ENCODE measurements around the gene P2RY6. TPM values are rescaled to one million over a fixed set of nuclear protein-coding genes. Genes with fewer than 3 reads are reported as not detected.

The P2RY6 gene
- total and polyA plus RNA-seq, 2 experiments from 2014 or later: 0.76 to 0.99 TPM

DNA sequence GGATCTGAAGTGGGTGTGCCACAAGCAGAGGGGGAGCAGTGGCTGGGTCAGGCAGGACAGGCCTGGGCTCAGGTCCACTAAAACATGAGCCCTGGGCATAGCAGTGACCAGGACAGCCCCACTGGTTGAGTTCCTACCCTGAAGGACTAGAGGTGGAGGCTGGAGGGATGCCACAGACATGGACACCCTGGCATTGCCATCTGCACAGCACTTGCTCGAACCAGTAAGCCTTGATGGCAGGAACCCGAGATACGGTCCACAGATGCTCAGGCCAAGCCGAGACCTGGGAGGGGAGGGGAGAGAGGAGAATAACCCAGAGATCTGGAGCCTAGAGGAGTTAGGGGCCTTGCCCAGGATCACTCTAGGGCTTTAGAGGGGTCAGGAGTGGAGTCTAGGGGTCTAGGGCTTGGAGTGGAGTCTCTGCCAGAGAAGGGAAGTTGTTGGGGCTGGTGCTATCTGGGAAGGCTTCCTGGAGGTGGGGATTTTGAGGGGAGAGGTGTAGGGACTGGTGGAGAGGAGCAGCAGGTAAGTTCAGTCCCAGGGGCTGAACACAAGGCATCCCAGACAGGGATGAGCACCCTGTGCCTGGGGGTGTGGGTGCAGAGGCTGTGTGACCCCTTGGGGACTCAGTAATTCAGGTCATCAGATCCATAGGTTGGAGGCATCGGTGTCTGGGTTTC, 73.5 kb downstream of the P2RY6 start:
- Histone ChIP-seq H4K20me1 (ENCODE audit: insufficient read depth) (peaks cover 9% of the 10 kb centered on the region), H3K4me3 (no peak overlapping the region), H2AFZ (no peak overlapping the region), H3K36me3 (ENCODE audit: low read depth) (no peaks in the 10 kb centered on the region; the same call in 1 of the 2 replicates), H3K4me1 (ENCODE audit: insufficient read depth) (no peaks in the 10 kb centered on the region), H3K9me3 (ENCODE audit: low read depth) (no peaks in the 10 kb centered on the region), H3K79me2 (ENCODE audit: insufficient read depth) (peaks cover 78% of the 10 kb centered on the region), H3K9ac (no peak overlapping the region), H3K4me2 (ENCODE audit: unreplicated experiment) (no peak overlapping the region), H3K27me3 (replicated peaks; ENCODE audit: insufficient read depth) (no peaks in the 10 kb centered on the region), H3K9me2 (ENCODE audit: insufficient read depth) (no peaks in the 10 kb centered on the region), H3K27ac (no peak overlapping the region), H3F3A (ENCODE audit: insufficient read depth) (peaks cover 4% of the 10 kb centered on the region; the same call in 1 of the 2 replicates)
- 89 to 90% methylated on average over 5 of the region's 5 CpGs for WGBS, 2 experiments (ENCODE audit: low coverage in 1 of 2, low lambda C conversion rate in 2 of 2, missing lambda C conversion rate in 2 of 2)
- TF ChIP-seq EZH2phosphoT487 (IDR thresholded peaks at IDR 0.05; ENCODE audit: insufficient read depth, low read depth) (no peak), EZH2 (IDR thresholded peaks at IDR 0.05; ENCODE audit: insufficient read depth, poor library complexity, severe bottlenecking) (no peak)
- DNase-seq: no peak
- in situ Hi-C loops (cut with MboI): no loop called here

DNA sequence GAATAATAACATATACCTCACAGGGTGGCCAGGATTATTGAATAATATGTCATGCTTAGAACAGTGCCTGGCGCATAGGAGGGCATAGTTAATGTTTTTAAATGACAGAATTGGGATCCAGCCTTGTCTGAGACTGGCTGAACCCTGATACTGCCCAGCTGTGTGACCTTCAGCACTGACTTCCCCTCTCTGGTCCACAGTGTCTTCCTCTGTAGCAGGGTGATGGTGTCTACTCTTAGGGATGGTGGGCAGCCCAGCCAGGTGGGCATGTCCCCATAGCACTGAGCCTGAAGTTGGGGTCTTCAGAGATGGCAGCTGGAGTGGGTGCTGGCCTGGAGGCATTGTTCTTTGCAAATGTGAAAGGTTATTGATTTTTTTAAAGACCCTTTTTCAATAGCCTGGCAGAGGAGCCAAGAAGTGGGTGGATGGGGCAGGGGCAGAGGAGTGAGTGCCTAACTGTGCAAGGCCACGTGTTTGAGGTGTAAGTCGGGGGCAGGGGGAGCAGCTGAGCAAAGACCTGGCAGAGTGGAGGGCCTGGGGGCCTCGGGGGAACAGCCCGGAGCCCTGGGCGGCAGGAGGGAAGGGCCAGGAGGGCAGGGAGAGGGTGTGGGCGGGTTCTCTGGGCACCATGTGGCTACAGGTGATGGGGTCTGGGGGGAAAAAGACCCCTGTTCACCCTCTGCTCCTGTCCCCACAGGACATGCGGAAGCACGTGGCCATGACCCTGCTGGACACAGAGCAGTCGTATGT, 74.2 kb downstream of the P2RY6 start:
- H3K4me1 ChIP-seq (ENCODE audit: insufficient read depth): no peaks in the 10 kb centered on the region
- TF ChIP-seq EZH2 (IDR thresholded peaks at IDR 0.05; ENCODE audit: insufficient read depth, poor library complexity, severe bottlenecking) (no peak), EZH2phosphoT487 (IDR thresholded peaks at IDR 0.05; ENCODE audit: insufficient read depth, low read depth) (no peak)
- in situ Hi-C loops (cut with MboI): no loop called here
- no peak overlapping the region for H3K4me2 ChIP-seq (ENCODE audit: unreplicated experiment)
- no peak overlapping the region for H3K9ac ChIP-seq
- peaks cover 4% of the 10 kb centered on the region; the same call in 1 of the 2 replicates for H3F3A ChIP-seq (ENCODE audit: insufficient read depth)
- H3K4me3 ChIP-seq: no peak overlapping the region
- H4K20me1 ChIP-seq (ENCODE audit: insufficient read depth): peaks cover 9% of the 10 kb centered on the region
- H3K36me3 ChIP-seq (ENCODE audit: low read depth): no peaks in the 10 kb centered on the region; the same call in 1 of the 2 replicates
- H3K9me3 ChIP-seq (ENCODE audit: low read depth): no peaks in the 10 kb centered on the region
- H3K27ac ChIP-seq: no peak overlapping the region
- no peaks in the 10 kb centered on the region for H3K27me3 ChIP-seq (replicated peaks; ENCODE audit: insufficient read depth)
- no peaks in the 10 kb centered on the region for H3K9me2 ChIP-seq (ENCODE audit: insufficient read depth)
- DNase-seq: no peak
- 95 to 100% methylated on average over 5 to 9 of the region's 10 CpGs for WGBS, 2 experiments (ENCODE audit: low coverage in 1 of 2, low lambda C conversion rate in 2 of 2, missing lambda C conversion rate in 2 of 2)
- H2AFZ ChIP-seq: no peak overlapping the region
- peaks cover 74% of the 10 kb centered on the region for H3K79me2 ChIP-seq (ENCODE audit: insufficient read depth)

DNA sequence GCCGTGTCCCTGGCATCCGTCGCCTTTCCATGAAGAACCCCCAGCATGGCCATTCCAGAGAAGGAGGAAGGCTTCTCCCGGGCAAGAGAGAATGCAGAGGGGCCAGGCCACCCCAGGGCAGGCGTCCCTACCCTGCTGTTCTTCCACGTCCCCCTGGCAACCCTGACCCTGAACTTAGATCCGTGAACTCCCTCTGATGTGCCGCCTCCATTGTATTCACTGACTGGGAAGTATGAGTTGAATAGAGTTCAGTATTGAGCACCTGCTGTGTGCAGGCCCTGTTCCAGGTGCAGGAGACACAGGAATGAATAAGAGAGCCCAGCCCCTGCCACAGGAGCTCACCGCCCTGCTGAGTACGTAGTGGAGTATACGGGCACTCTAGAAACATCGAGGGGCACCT, 74.9 kb downstream of the P2RY6 start:
- H3K4me2 ChIP-seq (ENCODE audit: unreplicated experiment): no peak overlapping the region
- in situ Hi-C loops (cut with MboI): no loop called here
- H3K9ac ChIP-seq: no peak overlapping the region
- no peaks in the 10 kb centered on the region for H3K9me3 ChIP-seq (ENCODE audit: low read depth)
- no peak for DNase-seq
- WGBS, 2 experiments (ENCODE audit: low coverage in 1 of 2, low lambda C conversion rate in 2 of 2, missing lambda C conversion rate in 2 of 2): 92 to 93% methylated on average over 12 of the region's 12 CpGs
- H3K9me2 ChIP-seq (ENCODE audit: insufficient read depth): no peaks in the 10 kb centered on the region
- H3K27ac ChIP-seq: no peak overlapping the region
- peaks cover 74% of the 10 kb centered on the region for H3K79me2 ChIP-seq (ENCODE audit: insufficient read depth)
- H3K36me3 ChIP-seq (ENCODE audit: low read depth): no peaks in the 10 kb centered on the region; the same call in 1 of the 2 replicates
- no peaks in the 10 kb centered on the region for H3K27me3 ChIP-seq (replicated peaks; ENCODE audit: insufficient read depth)
- no peak overlapping the region for H2AFZ ChIP-seq
- peaks cover 4% of the 10 kb centered on the region; the same call in 1 of the 2 replicates for H3F3A ChIP-seq (ENCODE audit: insufficient read depth)
- no peaks in the 10 kb centered on the region for H3K4me1 ChIP-seq (ENCODE audit: insufficient read depth)
- no peak overlapping the region for H3K4me3 ChIP-seq
- no peak for TF ChIP-seq EZH2 (IDR thresholded peaks at IDR 0.05; ENCODE audit: insufficient read depth, poor library complexity, severe bottlenecking)
- TF ChIP-seq EZH2phosphoT487 (IDR thresholded peaks at IDR 0.05; ENCODE audit: insufficient read depth, low read depth): no peak
- H4K20me1 ChIP-seq (ENCODE audit: insufficient read depth): peaks cover 9% of the 10 kb centered on the region

Other genes with a start within 250 kb of the P2RY6 start
- gene FCHSD2, start 130.0 kb upstream of the P2RY6 start, total RNA-seq (2014; rRNA removed; shearing (Covaris generic)): 8.1 and 9.1 TPM in 2 replicates
- gene FCHSD2, start 130.0 kb upstream of the P2RY6 start, polyA plus RNA-seq (2016; fragmentation: Nextera tagmentation; extraction: Ambion mirVana): 17.6 and 19.8 TPM in 2 replicates
- not detected in 2 replicates for gene P2RY2, start 54.1 kb upstream of the P2RY6 start, total RNA-seq (2014; rRNA removed; shearing (Covaris generic))
- not detected in 2 replicates for gene P2RY2, start 54.1 kb upstream of the P2RY6 start, polyA plus RNA-seq (2016; fragmentation: Nextera tagmentation; extraction: Ambion mirVana)
- gene ARHGEF17, start 35.9 kb downstream of the P2RY6 start, total RNA-seq (2014; rRNA removed; shearing (Covaris generic)): 23.5 and 24.2 TPM in 2 replicates
- gene ARHGEF17, start 35.9 kb downstream of the P2RY6 start, polyA plus RNA-seq (2016; fragmentation: Nextera tagmentation; extraction: Ambion mirVana): 15.3 and 16.5 TPM in 2 replicates
- 7.1 and 8.2 TPM in 2 replicates for gene RELT, start 104.1 kb downstream of the P2RY6 start, total RNA-seq (2014; rRNA removed; shearing (Covaris generic))
- 2.8 and 2.9 TPM in 2 replicates for gene RELT, start 104.1 kb downstream of the P2RY6 start, polyA plus RNA-seq (2016; fragmentation: Nextera tagmentation; extraction: Ambion mirVana)

Data from GM23248 (cell line).